OCI-LY3 (cell line): ENCODE results near the gene SPTBN4.

Experiments
- CTCF ChIP-seq: fragments of 200-600, 300-600 bp; sonication (generic); IDR thresholded peaks from 2 replicates; pipeline ENCODE4 v1.5.1; 2014; ENCODE audit warnings: antibody characterized with exemption, low read length, low read depth
- EZH2phosphoT487 ChIP-seq: fragments of 200-600 bp; shearing (Covaris generic); IDR thresholded peaks from 2 replicates; pipeline ENCODE4 v1.6.1; 2018; ENCODE audit warnings: antibody characterized with exemption, mixed run types, low read depth

DNA sequence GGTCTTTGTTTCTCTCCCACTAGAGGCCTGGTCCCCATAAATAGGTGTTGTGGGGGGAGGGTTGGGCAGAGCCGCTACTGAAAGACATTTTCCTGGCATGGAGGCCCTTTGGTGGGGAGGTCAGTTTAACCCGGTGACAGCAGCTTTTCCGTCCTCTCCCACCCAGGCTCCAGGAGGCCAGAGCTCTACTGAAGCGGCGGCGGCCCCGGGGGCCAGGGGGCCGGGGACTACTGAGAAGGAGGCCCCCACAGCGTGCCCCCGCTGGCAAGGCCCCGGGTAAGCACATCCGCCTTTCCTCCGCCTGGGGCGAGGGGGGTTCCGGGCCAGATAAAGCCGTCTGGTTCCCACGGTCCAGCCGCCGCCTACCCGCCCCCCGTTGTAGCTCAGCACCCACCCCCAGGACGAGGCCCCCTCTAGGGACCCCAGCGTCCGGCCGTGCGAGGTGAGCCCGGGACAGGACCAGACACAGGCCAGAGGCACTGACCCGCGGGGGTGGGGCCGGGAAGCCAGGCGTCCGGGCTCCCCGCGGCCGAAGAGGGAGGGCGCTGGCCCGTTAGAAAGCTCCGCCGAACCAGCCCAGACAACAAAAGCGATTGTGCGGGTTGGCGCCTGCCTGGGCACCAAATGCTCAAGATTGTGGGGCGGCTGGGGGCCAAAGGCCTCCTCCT lies 133.2 kb downstream of the SPTBN4 start:
- TF ChIP-seq CTCF = no peak
- no peak for TF ChIP-seq EZH2phosphoT487
